ENCODE results near the gene NAB2. TPM values are rescaled to one million over a fixed set of nuclear protein-coding genes. Genes with fewer than 3 reads are reported as not detected.
"Not testable (repeated sequence)": the region's sequence is repeated elsewhere in the genome, so short reads cannot be mapped to it uniquely, and the experiment has no call there.

The NAB2 gene
- total RNA-seq, 2 donors from 2014 or later, result 19.0 to 65.5 TPM

DNA sequence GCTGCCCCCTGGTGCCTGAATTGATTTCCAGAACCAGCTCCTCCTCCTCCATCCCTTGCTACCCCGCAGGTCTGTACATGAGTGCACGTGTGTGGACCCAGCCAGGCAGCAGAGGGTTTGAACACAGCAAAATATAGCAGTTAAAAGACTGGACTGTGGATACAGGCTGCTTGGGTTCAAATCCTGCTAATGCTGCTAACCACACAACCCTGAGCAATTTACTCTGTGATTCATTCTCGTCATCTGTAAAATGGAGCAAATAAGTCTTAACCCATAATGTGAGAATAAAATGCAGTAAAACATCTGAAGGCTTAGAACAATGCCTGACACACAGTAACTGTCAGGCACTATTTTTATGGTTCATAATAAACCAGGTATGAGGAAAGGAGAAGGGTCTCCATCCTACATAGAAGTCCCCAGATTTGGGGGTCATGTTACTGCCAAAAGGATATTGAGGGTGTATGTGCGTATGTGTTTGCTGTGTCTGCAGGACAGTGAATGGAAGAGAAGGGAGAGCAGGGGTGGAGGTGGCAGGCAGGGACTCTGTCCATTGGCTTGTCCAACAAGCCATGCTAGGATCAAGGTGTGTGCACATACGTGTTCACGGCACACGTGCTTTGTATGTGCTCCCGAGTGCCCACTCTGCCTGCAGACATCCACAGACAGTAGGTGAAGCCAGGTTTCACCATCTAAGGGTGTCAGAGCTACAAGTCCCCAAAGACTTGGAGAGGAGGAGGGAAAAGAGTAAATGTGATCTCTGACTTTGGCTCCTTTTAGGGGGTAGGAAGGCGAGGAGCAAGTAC is 23.8 kb downstream of the NAB2 start:
- intact Hi-C loops (cut with DNase I), result loop anchor here (1.0 kb wide), 1 partner anchor 43 kb away; no protein-coding TSS in a partner anchor
- Histone ChIP-seq H3K4me1 (replicated peaks) (peaks cover 5% of the 10 kb centered on the region), H3K9me3 (no peaks in the 10 kb centered on the region), H3K36me3 (no peaks in the 10 kb centered on the region), H3K4me3 (peak overlapping the region; percentile 47 to 54), H3K27me3 (replicated peaks; ENCODE audit: insufficient read depth) (no peaks in the 10 kb centered on the region), H3K27ac (peak overlapping the region; percentile 100)
- DNase-seq (ENCODE audit: low spot score), result no peak
- TF ChIP-seq, protein P1, sequence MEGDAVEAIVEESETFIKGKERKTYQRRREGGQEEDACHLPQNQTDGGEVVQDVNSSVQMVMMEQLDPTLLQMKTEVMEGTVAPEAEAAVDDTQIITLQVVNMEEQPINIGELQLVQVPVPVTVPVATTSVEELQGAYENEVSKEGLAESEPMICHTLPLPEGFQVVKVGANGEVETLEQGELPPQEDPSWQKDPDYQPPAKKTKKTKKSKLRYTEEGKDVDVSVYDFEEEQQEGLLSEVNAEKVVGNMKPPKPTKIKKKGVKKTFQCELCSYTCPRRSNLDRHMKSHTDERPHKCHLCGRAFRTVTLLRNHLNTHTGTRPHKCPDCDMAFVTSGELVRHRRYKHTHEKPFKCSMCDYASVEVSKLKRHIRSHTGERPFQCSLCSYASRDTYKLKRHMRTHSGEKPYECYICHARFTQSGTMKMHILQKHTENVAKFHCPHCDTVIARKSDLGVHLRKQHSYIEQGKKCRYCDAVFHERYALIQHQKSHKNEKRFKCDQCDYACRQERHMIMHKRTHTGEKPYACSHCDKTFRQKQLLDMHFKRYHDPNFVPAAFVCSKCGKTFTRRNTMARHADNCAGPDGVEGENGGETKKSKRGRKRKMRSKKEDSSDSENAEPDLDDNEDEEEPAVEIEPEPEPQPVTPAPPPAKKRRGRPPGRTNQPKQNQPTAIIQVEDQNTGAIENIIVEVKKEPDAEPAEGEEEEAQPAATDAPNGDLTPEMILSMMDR (IDR thresholded peaks at IDR 0.05), result peak in 1 of 4 experiments; percentile 96
- no peak for TF ChIP-seq POLR2AphosphoS5 (IDR thresholded peaks at IDR 0.05)
- 59% methylated on average over 9 of the region's 9 CpGs for WGBS

DNA sequence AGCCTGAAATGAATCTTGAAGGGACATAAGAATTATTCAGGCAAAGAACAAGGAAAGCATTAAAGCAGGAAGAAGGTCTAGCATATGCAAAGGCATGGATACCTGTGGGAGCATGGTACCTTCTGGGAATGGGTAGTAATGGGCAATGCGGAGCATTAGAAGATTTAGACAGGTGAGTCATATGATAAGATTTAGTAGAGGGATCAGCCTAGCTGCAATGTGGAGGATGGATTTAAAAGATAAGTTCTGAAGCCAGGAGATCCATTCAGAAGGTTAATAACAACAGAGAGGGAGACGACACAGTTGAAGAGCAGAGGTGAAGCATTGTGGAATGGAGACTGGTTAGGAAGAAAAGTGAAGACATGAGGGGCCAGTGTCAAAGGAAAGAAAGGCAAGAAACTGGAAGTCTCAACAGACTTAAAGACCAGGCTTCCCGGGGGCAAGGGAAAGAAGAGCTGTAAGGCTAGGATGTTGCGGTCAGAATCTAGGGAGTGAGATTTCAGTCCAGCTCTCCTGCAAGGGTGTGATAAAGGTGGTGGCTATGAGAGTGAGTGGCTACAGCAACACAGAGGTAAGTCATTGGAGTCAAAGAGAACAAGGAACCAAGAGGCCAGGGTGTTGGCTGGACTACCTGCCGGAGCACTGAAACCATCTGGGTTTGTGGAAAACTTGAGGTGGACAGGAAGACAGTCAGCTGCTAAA is 27.8 kb downstream of the NAB2 start:
- DNase-seq (ENCODE audit: low spot score), result no peak
- TF ChIP-seq POLR2A (IDR thresholded peaks at IDR 0.05), result no peak
- no peak for TF ChIP-seq POLR2AphosphoS5 (IDR thresholded peaks at IDR 0.05)
- TF ChIP-seq, protein P1 (IDR thresholded peaks at IDR 0.05), result no peak
- H3K4me1 ChIP-seq (replicated peaks), result no peaks in the 10 kb centered on the region
- no peaks in the 10 kb centered on the region for H3K36me3 ChIP-seq
- intact Hi-C loops (cut with DNase I), result no loop called here
- 89% methylated on average over 5 of the region's 5 CpGs for WGBS
- H3K4me3 ChIP-seq, result no peak overlapping the region
- H3K9me3 ChIP-seq, result no peaks in the 10 kb centered on the region
- H3K27me3 ChIP-seq (replicated peaks; ENCODE audit: insufficient read depth), result no peaks in the 10 kb centered on the region
- no peak overlapping the region for H3K27ac ChIP-seq

DNA sequence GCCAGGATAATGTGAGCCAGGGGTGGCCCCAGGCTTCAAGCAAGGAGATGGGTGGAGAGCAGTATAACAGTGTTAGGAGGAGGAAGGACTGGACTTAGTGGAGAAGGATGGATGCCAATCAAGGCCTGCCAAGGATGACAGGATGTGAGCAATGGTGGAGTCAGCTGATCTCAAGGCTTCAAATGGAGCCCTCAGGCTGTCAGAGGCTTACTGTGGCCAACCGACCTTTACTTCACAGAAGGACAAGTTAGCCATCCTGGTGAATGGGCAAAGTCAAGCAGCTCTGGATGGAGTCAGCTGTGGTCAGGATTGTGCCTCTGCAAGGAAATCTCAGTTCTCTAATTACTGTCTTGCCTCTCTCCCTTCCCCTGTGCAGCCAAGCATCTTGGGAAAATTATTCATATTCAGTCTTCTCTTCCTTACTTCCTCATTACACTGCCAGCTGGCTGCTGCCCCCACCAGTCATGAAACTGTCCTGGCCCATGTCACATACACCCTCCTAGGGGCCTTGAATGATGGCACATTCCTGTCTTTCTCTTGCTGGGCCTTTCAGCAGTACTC is 29.9 kb downstream of the NAB2 start:
- no peaks in the 10 kb centered on the region for H3K27me3 ChIP-seq (replicated peaks; ENCODE audit: insufficient read depth)
- 85% methylated on average over 1 of the region's 1 CpG for WGBS
- H3K4me1 ChIP-seq (replicated peaks), result no peaks in the 10 kb centered on the region
- no peak for TF ChIP-seq POLR2AphosphoS5 (IDR thresholded peaks at IDR 0.05)
- TF ChIP-seq POLR2A (IDR thresholded peaks at IDR 0.05), result no peak
- TF ChIP-seq, protein P1 (IDR thresholded peaks at IDR 0.05), result peak in 1 of 4 experiments; percentile 8
- no peak for DNase-seq (ENCODE audit: low spot score)
- H3K27ac ChIP-seq, result no peak overlapping the region
- no peaks in the 10 kb centered on the region for H3K36me3 ChIP-seq
- intact Hi-C loops (cut with DNase I), result no loop called here
- no peaks in the 10 kb centered on the region for H3K9me3 ChIP-seq
- H3K4me3 ChIP-seq, result no peak overlapping the region

DNA sequence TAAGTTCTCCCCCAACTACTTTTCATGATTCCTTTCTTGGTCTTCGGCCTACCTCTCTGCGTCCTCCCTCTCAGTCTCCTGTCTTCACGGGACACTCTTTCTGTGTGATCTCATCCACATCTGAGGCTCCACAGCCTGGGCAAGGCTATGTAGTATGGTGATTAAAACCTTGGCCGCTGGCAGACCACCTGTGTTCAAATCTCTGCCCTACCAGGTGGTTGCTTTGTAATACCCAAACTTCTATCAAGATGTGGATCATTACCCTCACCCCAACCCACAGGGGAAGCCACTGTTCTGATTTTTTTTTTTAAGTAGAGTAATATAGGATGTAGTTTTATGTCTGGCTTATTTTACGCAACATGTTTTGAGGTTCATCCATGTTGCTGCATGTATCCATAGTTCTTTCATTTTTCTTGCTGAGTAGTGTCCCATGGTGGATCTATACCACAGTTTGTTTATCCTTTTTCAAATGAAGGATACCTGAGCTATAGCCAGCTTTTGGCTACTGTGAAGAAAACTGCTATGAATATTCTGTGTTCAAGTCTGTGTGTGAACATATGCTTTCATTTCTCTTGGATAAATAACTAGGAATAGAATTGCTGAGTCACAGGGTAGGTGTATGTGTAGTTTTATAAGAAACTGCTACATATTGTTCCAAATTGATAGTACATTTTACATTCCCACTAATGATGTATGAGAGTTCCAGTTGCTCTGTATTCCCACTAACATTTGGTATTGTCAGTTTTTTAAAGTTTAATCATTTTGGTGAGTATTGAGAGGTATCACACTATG is 30.6 kb downstream of the NAB2 start:
- Histone ChIP-seq H3K36me3 (no peaks in the 10 kb centered on the region), H3K4me1 (replicated peaks) (no peaks in the 10 kb centered on the region), H3K4me3 (no peak overlapping the region), H3K27me3 (replicated peaks; ENCODE audit: insufficient read depth) (no peaks in the 10 kb centered on the region), H3K27ac (no peak overlapping the region), H3K9me3 (no peaks in the 10 kb centered on the region)
- WGBS, result 80% methylated on average over 5 of the region's 5 CpGs
- no peak for DNase-seq (ENCODE audit: low spot score)
- TF ChIP-seq, protein P1 (IDR thresholded peaks at IDR 0.05), result no peak
- TF ChIP-seq POLR2AphosphoS5 (IDR thresholded peaks at IDR 0.05) (no peak), POLR2A (IDR thresholded peaks at IDR 0.05) (no peak)
- intact Hi-C loops (cut with DNase I), result no loop called here

DNA sequence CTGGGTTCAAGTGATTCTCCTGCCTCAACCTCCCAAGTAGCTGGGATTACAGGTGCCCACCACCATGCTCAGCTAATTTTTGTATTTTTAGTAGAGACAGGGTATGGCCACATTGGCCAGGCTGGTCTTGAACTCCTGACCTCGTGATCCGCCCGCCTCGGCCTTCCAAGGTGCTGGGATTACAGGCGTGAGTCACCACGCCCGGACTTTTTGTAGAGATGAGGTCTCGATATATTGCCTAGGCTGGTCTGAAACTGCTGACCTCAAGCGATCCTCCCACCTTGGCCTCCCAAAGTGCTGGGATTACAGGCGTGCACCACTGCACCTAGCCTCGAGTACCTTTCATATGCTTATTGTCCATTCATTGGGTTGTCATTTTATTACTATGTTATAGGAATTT is 31.8 kb downstream of the NAB2 start:
- H3K36me3 ChIP-seq; H3K27ac ChIP-seq; H3K9me3 ChIP-seq; H3K4me1 ChIP-seq (replicated peaks); H3K4me3 ChIP-seq; intact Hi-C loops (cut with DNase I); DNase-seq (ENCODE audit: low spot score); H3K27me3 ChIP-seq (replicated peaks; ENCODE audit: insufficient read depth): not testable (repeated sequence)
- WGBS, result 91% methylated on average over 11 of the region's 11 CpGs
